Lower leg skin (tissue), 3 donors: ENCODE data around the gene SON.

Experiments
- POLR2A ChIP-seq, 2 donors: fragments of 450-650 bp; IDR thresholded peaks; one replicate each; pipeline ENCODE4 v1.6.1; 2016 to 2017; ENCODE audit warnings: antibody characterized with exemption in 2 of 2, mild to moderate bottlenecking in 1 of 2, moderate library complexity in 1 of 2
- TF ChIP-seq, protein P1 (sequence below), 3 donors: fragments of 450-650 bp; IDR thresholded peaks; one replicate each; pipeline ENCODE4 v1.5.1; 2016; ENCODE audit warnings: antibody characterized with exemption in 3 of 3, mild to moderate bottlenecking in 3 of 3, moderate library complexity in 2 of 3

DNA sequence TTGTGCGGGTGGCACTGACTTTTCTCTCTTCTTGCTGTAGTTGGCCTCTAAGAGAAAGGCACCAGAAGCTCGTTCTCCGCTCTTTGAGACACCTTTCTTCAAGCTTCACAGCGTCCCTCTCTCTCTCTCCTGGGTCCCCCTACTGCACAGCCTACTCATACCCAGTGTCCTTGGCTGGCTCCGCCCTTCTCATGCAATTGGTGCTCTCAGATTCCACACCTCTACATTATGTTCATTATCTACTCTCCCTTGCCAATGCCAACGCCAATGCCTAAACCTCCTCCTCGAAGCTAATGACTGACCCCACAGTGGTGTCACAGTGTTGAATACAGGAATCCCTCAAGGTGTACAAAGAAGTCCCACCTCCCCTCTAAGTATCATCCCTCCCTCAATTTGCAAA is 46.5 kb upstream of the SON start:
- TF ChIP-seq, protein P1, sequence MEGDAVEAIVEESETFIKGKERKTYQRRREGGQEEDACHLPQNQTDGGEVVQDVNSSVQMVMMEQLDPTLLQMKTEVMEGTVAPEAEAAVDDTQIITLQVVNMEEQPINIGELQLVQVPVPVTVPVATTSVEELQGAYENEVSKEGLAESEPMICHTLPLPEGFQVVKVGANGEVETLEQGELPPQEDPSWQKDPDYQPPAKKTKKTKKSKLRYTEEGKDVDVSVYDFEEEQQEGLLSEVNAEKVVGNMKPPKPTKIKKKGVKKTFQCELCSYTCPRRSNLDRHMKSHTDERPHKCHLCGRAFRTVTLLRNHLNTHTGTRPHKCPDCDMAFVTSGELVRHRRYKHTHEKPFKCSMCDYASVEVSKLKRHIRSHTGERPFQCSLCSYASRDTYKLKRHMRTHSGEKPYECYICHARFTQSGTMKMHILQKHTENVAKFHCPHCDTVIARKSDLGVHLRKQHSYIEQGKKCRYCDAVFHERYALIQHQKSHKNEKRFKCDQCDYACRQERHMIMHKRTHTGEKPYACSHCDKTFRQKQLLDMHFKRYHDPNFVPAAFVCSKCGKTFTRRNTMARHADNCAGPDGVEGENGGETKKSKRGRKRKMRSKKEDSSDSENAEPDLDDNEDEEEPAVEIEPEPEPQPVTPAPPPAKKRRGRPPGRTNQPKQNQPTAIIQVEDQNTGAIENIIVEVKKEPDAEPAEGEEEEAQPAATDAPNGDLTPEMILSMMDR (IDR thresholded peaks at IDR 0.05), result no peak
- no peak for TF ChIP-seq POLR2A (IDR thresholded peaks at IDR 0.05)
